HepG2 (cell line): ENCODE measurements around the gene POLR3F. TPM values are rescaled to one million over a fixed set of nuclear protein-coding genes. Genes with fewer than 3 reads are reported as not detected.
A peak's percentile ranks its signal among the peaks of the same experiment; 100 is the strongest.

Experiments used
- DNMT3B ChIP-seq: conservative IDR thresholded peaks from 2 replicates; pipeline ENCODE4 v1.6.1; 2016; ENCODE audit warnings: missing biosample characterization, control low read depth
- EZH2 ChIP-seq: conservative IDR thresholded peaks from 2 replicates; pipeline ENCODE4 v1.6.1; 2012; ENCODE audit warnings: mild to moderate bottlenecking, low read depth, low read length, moderate library complexity
- FIP1L1 ChIP-seq: fragments of 200-400 bp; formaldehyde crosslinking; IDR thresholded peaks from 2 replicates; pipeline ENCODE4 v1.6.1; 2018; ENCODE audit warnings: low read depth, mild to moderate bottlenecking, low read length, moderate library complexity, borderline replicate concordance; ENCODE audit not compliant: insufficient read depth
- GATA4 ChIP-seq: sonication (generic); IDR thresholded peaks from 2 replicates; pipeline ENCODE4 v1.6.1; 2016; ENCODE audit warnings: antibody characterized with exemption, low read depth, borderline replicate concordance
- HIVEP1 ChIP-seq: sonication (generic); formaldehyde crosslinking; IDR thresholded peaks from 2 replicates; pipeline ENCODE4 v1.4.0; 2020; ENCODE audit warnings: mild to moderate bottlenecking, missing genetic modification reagents
- ISL2 ChIP-seq: sonication (generic); formaldehyde crosslinking; IDR thresholded peaks from 2 replicates; pipeline ENCODE4 v1.5.0; 2020; ENCODE audit warnings: missing genetic modification reagents
- PAF1 ChIP-seq: IDR thresholded peaks from 2 replicates; pipeline ENCODE4 v1.6.1; 2016; ENCODE audit warnings: missing genetic modification reagents, missing compliant biosample characterization
- SAP130 ChIP-seq: IDR thresholded peaks from 2 replicates; pipeline ENCODE4 v1.6.1; 2016; ENCODE audit warnings: low read depth
- SETDB1 ChIP-seq: sonication (generic); formaldehyde crosslinking; IDR thresholded peaks from 2 replicates; pipeline ENCODE4 v1.5.1; 2020; ENCODE audit warnings: missing genetic modification reagents, mild to moderate bottlenecking, borderline replicate concordance
- SMARCC2 ChIP-seq: fragments of 450-650 bp; IDR thresholded peaks from 2 replicates; pipeline ENCODE4 v1.6.1; 2017; ENCODE audit warnings: antibody characterized with exemption, mild to moderate bottlenecking
- TMF1 ChIP-seq: sonication (generic); formaldehyde crosslinking; IDR thresholded peaks from 2 replicates; pipeline ENCODE4 v1.8.1; 2022; ENCODE audit warnings: low read depth, missing genetic modification reagents
- ZBTB21 ChIP-seq: sonication (generic); formaldehyde crosslinking; IDR thresholded peaks from 2 replicates; pipeline ENCODE4 v1.4.0; 2020; ENCODE audit warnings: missing genetic modification reagents
- ZNF253 ChIP-seq: sonication (generic); formaldehyde crosslinking; IDR thresholded peaks from 2 replicates; pipeline ENCODE4 v1.8.0; 2022; ENCODE audit warnings: mild to moderate bottlenecking, missing genetic modification reagents, borderline replicate concordance
- ZNF354B ChIP-seq: sonication (generic); formaldehyde crosslinking; IDR thresholded peaks from 2 replicates; pipeline ENCODE4 v1.8.0; 2022; ENCODE audit warnings: mild to moderate bottlenecking, missing genetic modification reagents
- ZNF773 ChIP-seq: sonication (generic); formaldehyde crosslinking; IDR thresholded peaks from 2 replicates; pipeline ENCODE4 v1.4.0; 2020; ENCODE audit warnings: missing genetic modification reagents, borderline replicate concordance
- polyA plus RNA-seq, 8 experiments: library from polyadenylated mRNA; depleted of rRNA in 3 of 8; stranded (reverse) in 7 of 8; unstranded in 1 of 8; fragments of >200 nt; fragmentation: Illumina TruSeq in 4 of 8; extraction: Trizol in 4 of 8; gene quantifications; 2 replicates each; pipeline versions ENCODE4 v1.2.1 to v1.2.3, GENCODE V29; 2011 to 2016; ENCODE audit warnings: low read depth in 4 of 8, missing spikeins in 1 of 8, mixed read lengths in 1 of 8; ENCODE audit not compliant: insufficient read depth in 1 of 8
- total RNA-seq, 5 experiments: library from RNA; depleted of rRNA; stranded (reverse); fragments of >200 nt; fragmentation: Illumina TruSeq; extraction: Trizol; gene quantifications; 2 replicates each; pipeline ENCODE4 v1.2.3, GENCODE V29; 2016; ENCODE audit warnings: low read depth in 1 of 5
- TF ChIP-seq, protein P1 (sequence below): IDR thresholded peaks from 2 replicates; pipeline ENCODE4 v1.6.1; 2016; ENCODE audit warnings: missing compliant biosample characterization, missing genetic modification reagents, borderline replicate concordance
- TF ChIP-seq, protein P2 (sequence below): sonication (generic); formaldehyde crosslinking; IDR thresholded peaks from 2 replicates; pipeline ENCODE4 v1.5.1; 2020; ENCODE audit warnings: mild to moderate bottlenecking, missing genetic modification reagents, moderate library complexity
- TF ChIP-seq, protein P3 (sequence below): sonication (generic); formaldehyde crosslinking; conservative IDR thresholded peaks from 2 replicates; pipeline ENCODE4 v1.4.0; 2020; ENCODE audit warnings: missing genetic modification reagents
- TF ChIP-seq, protein P4 (sequence below), 2 experiments: fragments of 450-650 bp in 1 of 2; sonication (generic) in 1 of 2; formaldehyde crosslinking; IDR thresholded peaks; 2 replicates each; pipeline versions ENCODE4 v1.5.0 to v1.8.0; 2020 to 2022; ENCODE audit warnings: mild to moderate bottlenecking in 1 of 2, missing genetic modification reagents in 1 of 2
- TF ChIP-seq, protein P5 (sequence below): sonication (generic); formaldehyde crosslinking; IDR thresholded peaks from 2 replicates; pipeline ENCODE4 v1.4.0; 2020; ENCODE audit warnings: mild to moderate bottlenecking, missing genetic modification reagents

Gene POLR3F
- total and polyA plus RNA-seq, 2 of the 13 experiments (the other 11 are each of a cell fraction or from before 2014, with no cell fraction given): 11.7 to 25.5 TPM

DNA sequence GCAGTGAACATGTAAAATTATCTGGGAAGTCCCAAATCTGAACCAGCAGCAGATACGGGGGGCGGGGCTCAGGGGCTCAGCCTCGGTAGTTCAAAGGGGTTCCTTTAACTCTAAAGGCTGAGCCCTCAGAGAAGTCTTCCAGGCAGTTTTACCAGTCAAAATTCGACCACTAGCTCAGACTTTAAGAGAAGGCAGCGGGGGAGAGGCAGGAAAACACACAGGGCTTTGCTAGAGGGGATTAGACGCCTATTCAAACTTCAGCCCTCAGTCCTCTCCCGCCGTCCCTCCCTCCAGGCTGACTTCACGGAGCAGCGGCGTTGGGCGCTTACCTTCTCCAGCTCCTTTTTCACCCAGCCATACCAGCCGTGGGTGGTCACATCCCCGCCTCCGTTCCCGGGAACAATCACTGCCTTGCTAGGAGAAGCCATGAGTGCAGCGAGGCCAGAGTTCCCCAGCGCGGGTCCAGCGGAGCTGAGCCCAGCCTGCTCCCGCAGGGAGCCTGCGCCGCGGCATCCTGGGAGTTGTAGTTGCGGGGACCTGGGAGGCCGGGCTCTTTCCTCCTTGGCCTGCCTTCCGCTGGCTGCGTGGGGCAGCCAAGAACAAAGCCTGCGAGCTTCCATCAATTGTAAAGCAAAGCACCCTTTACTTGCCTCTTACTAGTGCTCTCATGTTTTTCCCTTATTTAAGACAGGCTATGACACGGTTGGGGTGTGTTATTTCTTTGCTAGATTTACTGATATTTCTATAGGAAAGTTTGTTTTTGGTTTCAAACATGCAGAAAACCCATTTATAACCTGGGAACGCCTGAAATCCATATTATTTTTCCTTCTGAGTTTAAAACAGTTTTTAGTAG lies 29.8 kb downstream of the POLR3F start, which contains the start of gene RBBP9 (continued):
- TF ChIP-seq SMARCC2 (no peak), DNMT3B (peak; percentile 29; the same call in 1 of the 2 replicates), SETDB1 (no peak), ZNF773 (CRISPR knock-in tag) (0 out of 2 replicates have a peak, but pooled peaks have one; percentile 73), ISL2 (CRISPR knock-in tag) (peak; percentile 64), EZH2 (no peak), FIP1L1 (0 out of 2 replicates have a peak, but pooled peaks have one; percentile 78), ZNF253 (no peak), ZNF354B (no peak), HIVEP1 (peak; percentile 83), TMF1 (CRISPR knock-in tag) (peak; percentile 29; the same call in 1 of the 2 replicates), SAP130 (CRISPR knock-in tag) (peak; percentile 95), GATA4 (no peak), ZBTB21 (CRISPR knock-in tag) (no peak), PAF1 (CRISPR knock-in tag) (no peak)
- TF ChIP-seq, protein P1, sequence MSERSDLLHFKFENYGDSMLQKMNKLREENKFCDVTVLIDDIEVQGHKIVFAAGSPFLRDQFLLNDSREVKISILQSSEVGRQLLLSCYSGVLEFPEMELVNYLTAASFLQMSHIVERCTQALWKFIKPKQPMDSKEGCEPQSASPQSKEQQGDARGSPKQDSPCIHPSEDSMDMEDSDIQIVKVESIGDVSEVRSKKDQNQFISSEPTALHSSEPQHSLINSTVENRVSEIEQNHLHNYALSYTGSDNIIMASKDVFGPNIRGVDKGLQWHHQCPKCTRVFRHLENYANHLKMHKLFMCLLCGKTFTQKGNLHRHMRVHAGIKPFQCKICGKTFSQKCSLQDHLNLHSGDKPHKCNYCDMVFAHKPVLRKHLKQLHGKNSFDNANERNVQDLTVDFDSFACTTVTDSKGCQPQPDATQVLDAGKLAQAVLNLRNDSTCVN (CRISPR knock-in tag): peak; percentile 88
- TF ChIP-seq, protein P2, sequence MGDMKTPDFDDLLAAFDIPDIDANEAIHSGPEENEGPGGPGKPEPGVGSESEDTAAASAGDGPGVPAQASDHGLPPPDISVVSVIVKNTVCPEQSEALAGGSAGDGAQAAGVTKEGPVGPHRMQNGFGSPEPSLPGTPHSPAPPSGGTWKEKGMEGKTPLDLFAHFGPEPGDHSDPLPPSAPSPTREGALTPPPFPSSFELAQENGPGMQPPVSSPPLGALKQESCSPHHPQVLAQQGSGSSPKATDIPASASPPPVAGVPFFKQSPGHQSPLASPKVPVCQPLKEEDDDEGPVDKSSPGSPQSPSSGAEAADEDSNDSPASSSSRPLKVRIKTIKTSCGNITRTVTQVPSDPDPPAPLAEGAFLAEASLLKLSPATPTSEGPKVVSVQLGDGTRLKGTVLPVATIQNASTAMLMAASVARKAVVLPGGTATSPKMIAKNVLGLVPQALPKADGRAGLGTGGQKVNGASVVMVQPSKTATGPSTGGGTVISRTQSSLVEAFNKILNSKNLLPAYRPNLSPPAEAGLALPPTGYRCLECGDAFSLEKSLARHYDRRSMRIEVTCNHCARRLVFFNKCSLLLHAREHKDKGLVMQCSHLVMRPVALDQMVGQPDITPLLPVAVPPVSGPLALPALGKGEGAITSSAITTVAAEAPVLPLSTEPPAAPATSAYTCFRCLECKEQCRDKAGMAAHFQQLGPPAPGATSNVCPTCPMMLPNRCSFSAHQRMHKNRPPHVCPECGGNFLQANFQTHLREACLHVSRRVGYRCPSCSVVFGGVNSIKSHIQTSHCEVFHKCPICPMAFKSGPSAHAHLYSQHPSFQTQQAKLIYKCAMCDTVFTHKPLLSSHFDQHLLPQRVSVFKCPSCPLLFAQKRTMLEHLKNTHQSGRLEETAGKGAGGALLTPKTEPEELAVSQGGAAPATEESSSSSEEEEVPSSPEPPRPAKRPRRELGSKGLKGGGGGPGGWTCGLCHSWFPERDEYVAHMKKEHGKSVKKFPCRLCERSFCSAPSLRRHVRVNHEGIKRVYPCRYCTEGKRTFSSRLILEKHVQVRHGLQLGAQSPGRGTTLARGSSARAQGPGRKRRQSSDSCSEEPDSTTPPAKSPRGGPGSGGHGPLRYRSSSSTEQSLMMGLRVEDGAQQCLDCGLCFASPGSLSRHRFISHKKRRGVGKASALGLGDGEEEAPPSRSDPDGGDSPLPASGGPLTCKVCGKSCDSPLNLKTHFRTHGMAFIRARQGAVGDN (CRISPR knock-in tag): peak; percentile 94
- TF ChIP-seq, protein P3, sequence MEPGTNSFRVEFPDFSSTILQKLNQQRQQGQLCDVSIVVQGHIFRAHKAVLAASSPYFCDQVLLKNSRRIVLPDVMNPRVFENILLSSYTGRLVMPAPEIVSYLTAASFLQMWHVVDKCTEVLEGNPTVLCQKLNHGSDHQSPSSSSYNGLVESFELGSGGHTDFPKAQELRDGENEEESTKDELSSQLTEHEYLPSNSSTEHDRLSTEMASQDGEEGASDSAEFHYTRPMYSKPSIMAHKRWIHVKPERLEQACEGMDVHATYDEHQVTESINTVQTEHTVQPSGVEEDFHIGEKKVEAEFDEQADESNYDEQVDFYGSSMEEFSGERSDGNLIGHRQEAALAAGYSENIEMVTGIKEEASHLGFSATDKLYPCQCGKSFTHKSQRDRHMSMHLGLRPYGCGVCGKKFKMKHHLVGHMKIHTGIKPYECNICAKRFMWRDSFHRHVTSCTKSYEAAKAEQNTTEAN (CRISPR knock-in tag): peak; percentile 70
- TF ChIP-seq, protein P4, sequence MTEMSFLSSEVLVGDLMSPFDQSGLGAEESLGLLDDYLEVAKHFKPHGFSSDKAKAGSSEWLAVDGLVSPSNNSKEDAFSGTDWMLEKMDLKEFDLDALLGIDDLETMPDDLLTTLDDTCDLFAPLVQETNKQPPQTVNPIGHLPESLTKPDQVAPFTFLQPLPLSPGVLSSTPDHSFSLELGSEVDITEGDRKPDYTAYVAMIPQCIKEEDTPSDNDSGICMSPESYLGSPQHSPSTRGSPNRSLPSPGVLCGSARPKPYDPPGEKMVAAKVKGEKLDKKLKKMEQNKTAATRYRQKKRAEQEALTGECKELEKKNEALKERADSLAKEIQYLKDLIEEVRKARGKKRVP (CRISPR knock-in tag; IDR thresholded peaks at IDR 0.05): peak in 1 of 2 experiments; percentile 56; a peak in 1 of 4 replicates
- TF ChIP-seq, protein P5, sequence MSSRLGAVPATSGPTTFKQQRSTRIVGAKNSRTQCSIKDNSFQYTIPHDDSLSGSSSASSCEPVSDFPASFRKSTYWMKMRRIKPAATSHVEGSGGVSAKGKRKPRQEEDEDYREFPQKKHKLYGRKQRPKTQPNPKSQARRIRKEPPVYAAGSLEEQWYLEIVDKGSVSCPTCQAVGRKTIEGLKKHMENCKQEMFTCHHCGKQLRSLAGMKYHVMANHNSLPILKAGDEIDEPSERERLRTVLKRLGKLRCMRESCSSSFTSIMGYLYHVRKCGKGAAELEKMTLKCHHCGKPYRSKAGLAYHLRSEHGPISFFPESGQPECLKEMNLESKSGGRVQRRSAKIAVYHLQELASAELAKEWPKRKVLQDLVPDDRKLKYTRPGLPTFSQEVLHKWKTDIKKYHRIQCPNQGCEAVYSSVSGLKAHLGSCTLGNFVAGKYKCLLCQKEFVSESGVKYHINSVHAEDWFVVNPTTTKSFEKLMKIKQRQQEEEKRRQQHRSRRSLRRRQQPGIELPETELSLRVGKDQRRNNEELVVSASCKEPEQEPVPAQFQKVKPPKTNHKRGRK: no peak
